GM18867 (cell line): ENCODE measurements around the gene TMC5.

Experiments used
- ATAC-seq: cut with Tn5 transposase; IDR thresholded peaks from one replicate; pipeline ENCODE4 v1.9.1; 2021; ENCODE audit warnings: mild to moderate bottlenecking, moderate library complexity; ENCODE audit not compliant: unreplicated experiment

The TMC5 gene

DNA sequence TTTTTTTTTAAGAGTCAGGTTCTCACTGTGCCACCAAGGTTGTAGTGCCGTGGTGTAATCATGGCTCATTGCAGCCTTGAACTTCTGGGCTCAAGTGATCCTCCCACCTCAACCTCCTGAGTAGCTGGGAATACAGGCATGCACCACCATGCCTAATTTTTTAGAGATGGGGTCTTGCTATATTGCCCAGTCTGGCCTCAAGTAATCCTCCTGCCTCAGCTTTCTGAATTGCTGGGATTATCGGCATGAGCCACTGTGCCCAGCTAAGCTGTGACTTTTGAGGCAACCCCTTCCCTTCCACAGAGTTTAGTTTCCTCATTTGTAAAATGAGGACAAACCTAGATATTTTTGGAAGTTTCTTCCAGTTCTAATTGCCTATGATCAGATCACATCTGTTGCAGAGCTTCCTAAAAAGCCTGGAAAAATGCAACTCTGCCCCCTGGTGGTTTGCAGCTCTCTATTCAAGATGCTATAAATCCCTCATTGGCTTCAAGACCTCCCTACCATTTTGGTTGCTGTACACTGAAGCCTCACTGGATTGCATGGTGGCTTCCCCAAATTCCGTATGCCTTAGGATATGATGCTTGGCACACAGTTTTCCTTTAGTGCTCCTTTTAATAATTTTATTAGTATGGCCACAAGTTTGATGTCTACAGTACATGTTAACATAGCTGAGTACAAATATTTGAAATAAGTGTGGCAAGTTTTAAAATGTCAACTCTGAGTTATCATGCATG, 84.9 kb downstream of the TMC5 start:
- ATAC-seq, result no peak

- no peak for ATAC-seq
These were observed 85.9 kb downstream of the TMC5 start for GRCh38 chr16:19503461-19504075.

DNA sequence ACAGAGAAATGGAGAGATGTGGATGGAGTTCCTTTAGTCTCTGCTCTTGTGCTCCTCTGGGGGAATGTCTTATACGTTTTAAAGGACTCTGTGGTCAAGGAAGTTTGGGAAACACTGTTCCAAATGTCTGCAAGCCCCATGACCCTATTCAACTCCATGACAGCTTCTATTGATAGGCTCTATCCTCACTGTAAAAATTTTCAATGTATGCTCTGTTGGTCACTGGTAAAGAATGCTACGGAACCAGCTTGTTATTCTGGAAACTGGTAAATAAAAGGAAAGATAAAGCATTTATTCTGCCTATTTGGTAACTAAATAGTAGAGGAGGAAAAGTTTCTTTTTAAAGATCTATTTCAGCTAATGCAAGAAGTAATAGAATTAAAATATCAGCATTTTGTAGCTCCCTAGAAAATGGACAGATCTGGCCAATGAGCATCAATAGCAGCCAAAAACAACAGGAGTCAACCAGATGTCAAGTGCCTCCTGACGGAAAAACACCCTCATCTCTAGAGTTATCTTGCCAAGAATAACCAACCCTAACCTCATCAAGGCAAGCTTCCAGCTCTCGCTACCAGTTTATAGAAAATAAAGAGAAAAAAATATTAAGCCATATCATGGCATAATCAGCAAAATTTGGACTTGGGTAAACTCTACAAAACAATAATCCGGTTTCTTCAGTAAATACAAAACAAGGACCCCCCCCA, 88.1 kb downstream of the TMC5 start:
- no peak for ATAC-seq

- ATAC-seq, result no peak
These were observed 89.3 kb downstream of the TMC5 start for GRCh38 chr16:19506965-19507364.

GRCh38 chr16:19507867-19508266, 90.2 kb downstream of the TMC5 start:
- ATAC-seq, result no peak

GRCh38 chr16:19512297-19512696, 94.6 kb downstream of the TMC5 start:
- no peak for ATAC-seq

DNA sequence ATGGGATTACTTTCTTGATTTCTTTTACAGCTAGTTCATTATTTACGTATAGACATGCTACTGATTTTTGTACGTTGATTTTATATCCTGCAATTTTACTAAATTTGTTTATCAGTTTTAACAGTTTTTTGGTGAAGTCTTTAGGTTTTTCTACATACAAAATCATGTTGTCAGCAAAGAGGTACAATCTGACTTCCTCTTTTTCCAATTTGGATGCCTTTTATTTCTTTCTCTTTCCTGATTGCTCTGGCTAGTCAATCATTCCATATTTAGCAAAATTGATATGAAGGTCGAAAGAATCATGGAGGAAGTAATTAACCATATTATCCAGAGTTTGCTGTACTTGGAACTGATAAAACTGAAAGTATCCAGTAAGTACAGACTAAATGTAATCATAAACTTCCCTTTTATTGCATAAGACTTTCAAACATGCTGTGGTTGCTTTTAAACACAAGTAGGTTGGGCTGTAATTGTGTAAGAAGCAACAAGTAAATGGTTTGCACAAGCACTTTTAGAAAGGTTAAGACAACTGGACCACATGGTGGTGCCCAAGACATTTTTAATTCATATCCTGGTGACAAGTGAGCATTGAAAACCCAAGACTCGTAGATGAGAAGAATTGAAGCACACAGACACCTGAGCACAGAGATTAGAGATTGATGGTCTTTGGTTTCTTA, 95.8 kb downstream of the TMC5 start:
- ATAC-seq, result no peak

GRCh38 chr16:19515757-19516156, 98.1 kb downstream of the TMC5 start:
- ATAC-seq, result no peak

DNA sequence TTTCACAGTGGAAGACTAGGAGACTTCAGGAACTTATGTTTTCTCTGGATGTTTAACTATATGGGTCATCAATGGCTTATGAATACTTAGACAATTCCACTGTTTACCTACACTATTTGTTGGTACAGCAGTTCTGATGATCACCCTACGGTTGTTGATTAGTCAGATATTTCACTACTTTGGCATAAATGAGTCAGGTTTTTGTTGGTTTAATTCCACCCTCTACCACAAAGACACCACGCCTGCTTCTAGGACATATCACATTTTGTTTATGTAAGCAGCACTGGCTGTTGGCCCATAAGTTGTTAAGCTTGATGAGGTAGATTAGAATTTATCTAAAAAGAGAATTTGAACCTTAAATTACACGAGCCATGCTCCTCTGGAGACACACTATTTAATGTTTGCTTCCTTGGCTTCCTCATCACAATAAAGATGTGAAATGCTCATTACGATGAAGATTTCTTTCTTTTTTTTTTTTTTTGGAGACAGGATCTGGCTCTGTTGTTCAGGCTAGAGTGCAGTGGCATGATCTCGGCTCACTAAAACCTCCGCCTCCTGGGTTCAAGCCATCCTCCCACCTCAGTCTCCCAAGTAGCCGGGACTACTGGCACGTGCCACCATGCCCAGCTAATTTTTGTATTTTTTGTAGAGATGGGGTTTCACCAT, 99.9 kb downstream of the TMC5 start:
- ATAC-seq, result no peak

DNA sequence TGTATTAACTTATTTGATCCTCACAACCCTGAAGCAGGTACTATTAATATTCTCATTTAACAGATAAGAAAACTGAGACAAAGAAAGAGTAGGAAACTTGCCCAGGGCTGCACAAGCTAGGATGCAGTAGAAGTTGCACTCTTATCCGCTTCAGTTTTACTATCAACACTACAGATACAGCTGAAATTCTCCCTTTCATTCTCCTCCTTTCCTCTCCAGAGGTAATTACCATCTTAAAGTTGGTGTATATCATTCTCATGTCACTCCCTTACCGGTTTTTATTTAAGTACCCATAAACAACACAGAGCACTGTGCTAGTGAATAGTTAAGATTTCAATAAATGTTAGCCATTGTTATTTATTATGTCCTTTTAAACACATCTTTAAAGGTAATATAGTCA, 100.7 kb downstream of the TMC5 start:
- ATAC-seq, result no peak

GRCh38 chr16:19520861-19521331, 103.2 kb downstream of the TMC5 start:
- no peak for ATAC-seq

DNA sequence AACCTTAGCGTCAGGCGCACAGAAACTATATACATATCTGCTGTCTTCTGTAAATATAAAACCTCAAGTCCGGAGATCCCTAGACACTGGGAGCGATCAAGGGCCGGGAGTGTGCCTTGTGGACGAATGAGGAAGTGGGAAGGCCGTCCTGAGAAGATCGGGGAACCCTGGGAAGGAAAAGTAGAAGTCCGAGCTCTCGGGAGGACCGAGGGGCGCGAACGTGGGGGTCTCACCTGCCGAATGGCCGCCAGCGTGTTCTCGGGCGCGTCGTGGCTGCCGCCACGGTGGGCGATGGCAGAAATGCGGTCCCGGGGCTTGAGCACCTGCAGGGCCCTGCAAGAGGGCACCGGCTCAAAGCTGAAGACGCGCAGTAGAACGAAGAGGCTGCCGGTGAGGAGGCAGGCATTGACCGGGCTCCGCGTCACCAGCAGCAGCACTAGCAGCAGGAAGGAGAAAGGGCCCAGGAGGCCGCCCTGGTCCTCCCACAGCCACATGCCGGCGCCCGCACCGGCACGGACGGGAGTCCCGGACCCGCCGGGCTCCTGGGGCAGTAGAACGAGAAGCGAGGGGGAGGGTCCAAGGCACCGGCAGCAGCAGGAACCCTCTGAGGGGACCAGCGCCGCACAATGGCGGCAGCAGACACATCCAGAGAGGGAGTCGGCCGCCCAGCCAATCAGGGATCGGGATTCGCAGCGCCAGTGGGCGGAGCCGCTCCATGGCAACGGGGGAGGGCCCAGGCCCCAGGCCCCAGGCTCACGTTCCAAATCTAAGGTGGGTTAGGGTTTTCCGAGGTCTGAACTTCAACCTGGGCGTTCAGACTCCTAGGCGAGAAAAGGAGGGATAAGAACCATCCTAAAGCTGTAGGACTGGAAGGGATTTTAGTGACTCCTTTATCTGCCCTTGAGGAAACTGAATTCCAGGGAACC, 104.1 kb downstream of the TMC5 start, which contains the start of gene GDE1:
TSS of gene GDE1 (minus strand) at position 628 of the 926 bp plus-strand sequence. CDS start at position 494, 134 bp downstream.
- peak; percentile 78 for ATAC-seq

- no peak for ATAC-seq
These were observed 104.7 kb downstream of the TMC5 start for GRCh38 chr16:19522397-19522732.

DNA sequence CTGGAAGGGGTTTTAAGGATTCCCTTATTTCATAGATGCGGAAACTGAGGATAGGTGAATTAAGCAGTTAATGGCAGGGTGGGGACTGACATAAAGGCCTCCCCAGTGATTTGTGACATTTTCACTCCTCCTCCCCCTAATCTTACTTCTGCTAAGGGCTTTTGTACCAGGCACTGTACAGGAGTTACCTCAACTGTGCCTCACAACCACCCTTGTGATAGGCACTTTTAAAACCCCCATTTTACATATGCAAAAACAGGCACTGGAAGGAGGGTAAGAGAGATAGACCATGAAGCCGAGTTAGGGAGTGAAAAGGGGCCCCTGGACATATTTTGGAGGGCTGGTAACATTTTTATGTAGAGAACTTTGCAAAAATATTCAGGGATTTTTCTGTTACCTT, 105.1 kb downstream of the TMC5 start:
- no peak for ATAC-seq

DNA sequence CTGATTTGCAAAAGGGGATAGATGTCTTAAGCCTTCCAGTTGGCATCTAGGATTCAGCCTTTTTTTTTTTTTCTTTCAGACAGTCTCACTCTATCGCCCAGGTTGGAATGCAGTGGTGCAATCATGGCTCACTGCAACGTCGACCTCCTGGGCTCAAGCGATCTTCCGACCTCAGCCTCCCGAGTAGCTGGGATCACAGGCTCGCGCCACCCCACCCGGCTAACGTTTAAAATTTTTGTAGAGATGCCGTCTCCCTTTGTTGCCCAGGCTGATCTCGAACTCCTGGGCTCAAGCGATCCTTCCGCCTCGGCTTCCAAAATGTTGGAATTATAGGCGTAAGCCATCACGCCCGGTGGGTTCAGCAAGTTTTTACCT, 105.5 kb downstream of the TMC5 start:
- ATAC-seq, result no peak

DNA sequence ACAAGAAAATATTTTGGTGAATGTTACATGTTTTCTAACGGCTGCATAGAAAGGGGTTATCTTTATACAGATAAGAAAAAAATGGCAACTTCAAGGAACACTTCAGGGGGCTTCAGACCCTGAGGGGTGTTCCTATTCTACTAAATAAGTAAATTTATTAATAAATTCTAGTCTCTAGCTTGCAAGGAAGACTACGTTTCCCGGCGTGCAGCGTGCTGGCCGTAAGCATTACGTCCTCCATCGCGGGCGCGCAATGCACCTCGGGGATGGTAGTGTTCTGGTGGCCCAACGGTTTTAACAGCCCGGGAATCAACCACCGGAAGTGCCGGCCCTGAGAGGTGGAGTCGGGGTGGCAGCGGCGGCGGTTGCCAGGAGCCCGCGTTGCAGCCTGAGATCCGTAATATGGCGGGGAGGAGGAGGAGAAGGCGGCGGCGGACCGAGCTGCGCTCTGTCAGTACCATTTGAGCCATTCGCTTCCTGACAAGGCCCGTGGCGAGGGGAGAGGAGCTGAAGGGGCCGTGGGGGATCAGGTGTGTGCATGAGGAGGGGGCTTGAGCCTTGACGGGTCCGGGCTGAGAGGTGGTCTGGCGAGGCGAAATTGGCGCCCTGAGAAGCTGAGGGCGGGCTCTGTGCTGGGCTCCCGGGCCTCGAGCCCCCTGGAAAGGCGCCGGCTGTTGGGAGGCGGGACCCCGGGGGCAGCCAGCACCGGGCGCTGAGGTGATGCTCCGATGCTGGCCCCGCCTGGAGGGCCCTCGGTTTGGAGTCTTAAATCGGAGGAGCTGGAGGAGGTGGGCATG, 106.1 kb downstream of the TMC5 start, which contains the start of gene CCP110:
TSS of gene CCP110 (plus strand) at position 384 of the 797 bp plus-strand sequence. CDS start 3,940 bp downstream, outside the sequence.
- ATAC-seq, result peak; percentile 75

GRCh38 chr16:19524356-19524615, 106.6 kb downstream of the TMC5 start:
- no peak for ATAC-seq

DNA sequence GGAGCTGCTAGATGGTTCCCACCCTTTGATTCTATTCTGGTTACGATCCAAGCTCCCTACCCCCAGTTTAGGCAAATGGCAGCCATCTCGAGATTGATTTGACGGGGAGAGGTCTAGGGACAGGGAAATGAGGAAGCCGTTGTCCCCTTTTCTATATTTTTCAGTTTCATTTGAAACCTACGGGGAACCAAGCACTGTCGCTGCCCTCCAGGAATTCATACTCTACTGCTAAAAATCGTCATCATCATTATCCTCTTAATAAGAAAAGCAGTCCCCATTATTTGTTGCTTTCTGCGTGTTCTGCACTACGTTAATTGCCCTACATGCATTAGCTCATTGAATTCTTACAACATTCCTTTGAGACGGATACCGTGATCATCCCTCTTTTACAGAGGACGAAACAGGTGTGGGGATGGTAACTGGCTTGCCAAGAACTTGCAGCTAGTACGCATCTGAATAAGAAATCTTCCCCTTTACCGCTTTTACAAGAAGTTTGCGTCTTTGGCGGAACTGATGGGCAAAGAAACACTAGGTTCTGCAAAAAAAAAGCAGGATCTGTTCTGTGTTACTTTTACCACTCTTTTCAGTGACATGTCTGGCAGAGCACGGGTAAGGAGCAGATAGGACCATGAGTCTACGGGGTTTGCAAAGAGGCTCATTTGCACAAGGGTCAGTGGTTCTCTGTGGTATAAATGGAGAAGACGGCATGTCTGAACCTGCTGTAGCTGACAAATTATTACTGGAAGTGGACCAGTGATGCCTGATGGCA, 107.1 kb downstream of the TMC5 start:
- ATAC-seq, result peak; percentile 21

- ATAC-seq, result no peak
These were observed 107.7 kb downstream of the TMC5 start for GRCh38 chr16:19525385-19525723.
